A549 (cell line): ENCODE measurements around the gene TBC1D19. TPM values are rescaled to one million over a fixed set of nuclear protein-coding genes. Genes with fewer than 3 reads are reported as not detected.

Source experiments
- ATAC-seq, 2 experiments: fragments of 200-7000 bp in 1 of 2; fragments of >200 bp in 1 of 2; cut with Nextera tagmentation in 1 of 2; cut with Tn5 transposase in 1 of 2; 3 replicates each; pipeline versions ENCODE4 v1.8.0 to v1.9.1; 2018 to 2020; ENCODE audit warnings: mild to moderate bottlenecking in 1 of 2, moderate library complexity in 1 of 2
- CTCF ChIA-PET: fragments of 300-600 bp; sonication (Branson Sonifier 250); formaldehyde crosslinking; extraction: SDS; loops from one replicate; lab custom pipeline; 2021; ENCODE audit warnings: antibody characterized with exemption, inconsistent platforms; lab: Yijun Ruan, JAX
- POLR2A ChIA-PET: fragments of 350-600 bp; formaldehyde crosslinking; extraction: SDS; loops from one replicate; lab custom pipeline; 2021; ENCODE audit warnings: antibody characterized with exemption, inconsistent platforms; lab: Yijun Ruan, JAX
- DNase-seq, 2 experiments: peaks; one replicate each; pipeline versions ENCODE4 v3.0.0 to v3.0.0-alpha.2; 2011 to 2016; ENCODE audit warnings: low read depth in 1 of 2, low spot score in 1 of 2
- FAIRE-seq: peaks from 2 replicates; lab custom pipeline; 2011; peaks lifted over from hg19 to GRCh38; lab: Jason Lieb, UNC
- H3K27ac ChIP-seq, 2 experiments: fragments of >200 bp; sonication (Bioruptor Twin); formaldehyde crosslinking; 3 replicates each; pipeline ENCODE4 v1.5.1; 2016 to 2017
- H3K4me1 ChIP-seq: fragments of >200 bp; sonication (Bioruptor Twin); formaldehyde crosslinking; 3 replicates; pipeline ENCODE4 v1.6.1; 2016
- H3K4me2 ChIP-seq: fragments of >200 bp; sonication (Bioruptor Twin); formaldehyde crosslinking; 3 replicates; pipeline ENCODE4 v1.6.1; 2016
- H3K4me3 ChIP-seq: fragments of >200 bp; sonication (Bioruptor Twin); formaldehyde crosslinking; 3 replicates; pipeline ENCODE4 v1.5.1; 2016
- H3K9me3 ChIP-seq: fragments of >200 bp; sonication (Bioruptor Twin); formaldehyde crosslinking; 3 replicates; pipeline ENCODE4 v1.6.1; 2016
- BCL3 ChIP-seq: fragments of >200 bp; sonication (Bioruptor Twin); formaldehyde crosslinking; IDR thresholded peaks from 3 replicates; pipeline ENCODE4 v1.6.1; 2016
- CBX8 ChIP-seq: fragments of 200-600 bp; sonication (generic); IDR thresholded peaks from 2 replicates; pipeline ENCODE4 v1.6.1; 2016
- EP300 ChIP-seq, 2 experiments: fragments of >200 bp; sonication (Bioruptor Twin); formaldehyde crosslinking; IDR thresholded peaks; 2 replicates in 1 of 2; 3 replicates in 1 of 2; pipeline ENCODE4 v1.6.1; 2016 to 2017
- FOXS1 ChIP-seq: fragments of 250-450 bp; sonication (Bioruptor Pico); IDR thresholded peaks from 2 replicates; pipeline ENCODE4 v1.5.0; 2020; ENCODE audit warnings: mild to moderate bottlenecking, moderate library complexity
- GATA3 ChIP-seq: IDR thresholded peaks from 2 replicates; pipeline ENCODE4 v1.6.1; 2012; ENCODE audit warnings: borderline replicate concordance
- HDAC2 ChIP-seq: fragments of 200-600 bp; sonication (generic); IDR thresholded peaks from 2 replicates; pipeline ENCODE4 v1.6.1; 2016
- HEYL ChIP-seq: fragments of 250-450 bp; sonication (Bioruptor Pico); IDR thresholded peaks from 2 replicates; pipeline ENCODE4 v1.8.0; 2021; ENCODE audit warnings: mild to moderate bottlenecking, moderate library complexity
- HMGXB4 ChIP-seq: fragments of 250-450 bp; sonication (Bioruptor Pico); IDR thresholded peaks from 2 replicates; pipeline ENCODE4 v1.5.0; 2021; ENCODE audit warnings: mild to moderate bottlenecking, moderate library complexity, borderline replicate concordance
- JUNB ChIP-seq: fragments of >200 bp; sonication (Bioruptor Twin); formaldehyde crosslinking; IDR thresholded peaks from 2 replicates; pipeline ENCODE4 v1.6.1; 2016
- KDM1A ChIP-seq: fragments of 200-600 bp; sonication (generic); IDR thresholded peaks from 2 replicates; pipeline ENCODE4 v1.6.1; 2016; ENCODE audit warnings: low read depth, mild to moderate bottlenecking
- MAFK ChIP-seq: fragments of 450-650 bp; IDR thresholded peaks from 2 replicates; pipeline ENCODE4 v1.6.1; 2014; ENCODE audit not compliant: partially characterized antibody
- MAX ChIP-seq: IDR thresholded peaks from 2 replicates; pipeline ENCODE4 v1.6.1; 2012
- MYC ChIP-seq: IDR thresholded peaks from 2 replicates; pipeline ENCODE4 v1.6.1; 2012; ENCODE audit warnings: mild to moderate bottlenecking, inconsistent platforms, low read length, improper control_type of control experiment, borderline replicate concordance
- NFE2L2 ChIP-seq: fragments of 150-350 bp; conservative IDR thresholded peaks from 2 replicates; pipeline ENCODE4 v1.6.1; 2014; ENCODE audit warnings: low read length
- NPAS2 ChIP-seq: fragments of 250-450 bp; sonication (Bioruptor Pico); IDR thresholded peaks from 2 replicates; pipeline ENCODE4 v1.8.0; 2022; ENCODE audit warnings: mild to moderate bottlenecking, moderate library complexity, borderline replicate concordance
- NR3C1 ChIP-seq: fragments of >200 bp; sonication (Bioruptor Twin); formaldehyde crosslinking; IDR thresholded peaks from 3 replicates; pipeline ENCODE4 v1.6.1; 2017
- PHF8 ChIP-seq: fragments of 200-600 bp; sonication (generic); IDR thresholded peaks from 2 replicates; pipeline ENCODE4 v1.6.1; 2016; ENCODE audit warnings: low read depth, mild to moderate bottlenecking, antibody characterized with exemption, moderate library complexity, borderline replicate concordance
- POLR2A ChIP-seq: IDR thresholded peaks from 2 replicates; pipeline ENCODE4 v1.6.1; 2012; ENCODE audit warnings: mild to moderate bottlenecking, low read length
- POLR2AphosphoS2 ChIP-seq: conservative IDR thresholded peaks from 2 replicates; pipeline ENCODE4 v1.6.1; 2012; ENCODE audit warnings: low read length, improper control_type of control experiment, inconsistent platforms
- RARB ChIP-seq: fragments of 250-450 bp; sonication (Bioruptor Pico); IDR thresholded peaks from 2 replicates; pipeline ENCODE4 v1.8.0; 2021; ENCODE audit warnings: mild to moderate bottlenecking, moderate library complexity
- RFX5 ChIP-seq: fragments of 450-650 bp; IDR thresholded peaks from 2 replicates; pipeline ENCODE4 v1.7.1; 2014; ENCODE audit warnings: antibody characterized with exemption, mild to moderate bottlenecking, moderate library complexity
- RNF2 ChIP-seq: fragments of 200-600 bp; sonication (generic); IDR thresholded peaks from 2 replicates; pipeline ENCODE4 v1.6.1; 2016; ENCODE audit warnings: low read depth, mild to moderate bottlenecking, antibody characterized with exemption, moderate library complexity, borderline replicate concordance
- SMC3 ChIP-seq: fragments of >200 bp; sonication (Bioruptor Twin); formaldehyde crosslinking; IDR thresholded peaks from 3 replicates; pipeline ENCODE4 v1.6.1; 2018; ENCODE audit warnings: inconsistent platforms
- SREBF2 ChIP-seq: fragments of 450-650 bp; IDR thresholded peaks from 2 replicates; pipeline ENCODE4 v1.6.1; 2014; ENCODE audit warnings: mild to moderate bottlenecking, moderate library complexity
- TFCP2L1 ChIP-seq: fragments of 250-450 bp; sonication (Bioruptor Pico); IDR thresholded peaks from 2 replicates; pipeline ENCODE4 v1.5.0; 2021; ENCODE audit warnings: mild to moderate bottlenecking
- ZC3H11A ChIP-seq: fragments of 450-650 bp; IDR thresholded peaks from 2 replicates; pipeline ENCODE4 v1.6.1; 2014; ENCODE audit warnings: antibody characterized with exemption, mild to moderate bottlenecking
- ZFP36 ChIP-seq: fragments of 450-650 bp; IDR thresholded peaks from 2 replicates; pipeline ENCODE4 v1.6.1; 2014; ENCODE audit warnings: borderline replicate concordance; ENCODE audit not compliant: partially characterized antibody
- ZNF302 ChIP-seq: fragments of 250-450 bp; sonication (Bioruptor Pico); IDR thresholded peaks from 2 replicates; pipeline ENCODE4 v1.9.0; 2021; ENCODE audit warnings: inconsistent platforms, mild to moderate bottlenecking, moderate library complexity
- ZSCAN20 ChIP-seq: fragments of 250-450 bp; sonication (Bioruptor Pico); IDR thresholded peaks from 2 replicates; pipeline ENCODE4 v1.8.0; 2022; ENCODE audit warnings: mild to moderate bottlenecking, moderate library complexity
- WGBS: methylation state at CpG from one replicate; pipeline ENCODE4 v1.1.6; 2017; ENCODE audit errors: missing lambda C conversion rate; 5-methylcytosine and 5-hydroxymethylcytosine counted together
- polyA plus RNA-seq, 4 experiments: library from polyadenylated mRNA; depleted of rRNA in 3 of 4; stranded (reverse); fragments of >200 nt; fragmentation: RNase III in 1 of 4; extraction: RNeasy Plus Mini Kit Qiagen cat#74134 plus additional on column Dnase treatment in 1 of 4; gene quantifications; 2 replicates in 3 of 4; 3 replicates in 1 of 4; pipeline ENCODE4 v1.2.3, GENCODE V29; 2011 to 2017

Gene TBC1D19
- polyA plus RNA-seq, 2 of the 4 experiments (the other 2 are of a cell fraction), result 4.1 to 11.7 TPM

GRCh38 chr4:26613237-26613636 lies 29.4 kb downstream of the TBC1D19 start:
- TF ChIP-seq TFCP2L1 (CRISPR knock-in tag), result no peak
- TF ChIP-seq NR3C1, result no peak
- no peak overlapping the region for H3K4me3 ChIP-seq
- DNase-seq, result no peak
- FAIRE-seq, result no peak
- no peak for ATAC-seq
- 84% methylated on average over 1 of the region's 1 CpG for WGBS
- H3K9me3 ChIP-seq, result no peaks in the 10 kb centered on the region
- POLR2A ChIA-PET, result no interaction called here
- no peak overlapping the region for H3K4me2 ChIP-seq
- H3K27ac ChIP-seq, result no peak overlapping the region
- H3K4me1 ChIP-seq, result no peaks in the 10 kb centered on the region
- CTCF ChIA-PET, result no interaction called here

GRCh38 chr4:26613735-26614134 lies 29.9 kb downstream of the TBC1D19 start:
- no peaks in the 10 kb centered on the region for H3K9me3 ChIP-seq
- POLR2A ChIA-PET, result no interaction called here
- H3K4me1 ChIP-seq, result no peaks in the 10 kb centered on the region
- H3K4me3 ChIP-seq, result no peak overlapping the region
- ATAC-seq (no peak), FAIRE-seq (no peak), DNase-seq (no peak)
- no peak overlapping the region for H3K4me2 ChIP-seq
- 87% methylated on average over 3 of the region's 3 CpGs for WGBS
- CTCF ChIA-PET, result no interaction called here
- H3K27ac ChIP-seq, result no peak overlapping the region
- TF ChIP-seq KDM1A, result no peak
- no peak for TF ChIP-seq JUNB
- TF ChIP-seq FOXS1 (CRISPR knock-in tag), result no peak
- TF ChIP-seq POLR2A, result no peak
- TF ChIP-seq RARB (CRISPR knock-in tag), result no peak
- no peak for TF ChIP-seq ZSCAN20 (CRISPR knock-in tag)
- no peak for TF ChIP-seq ZC3H11A
- TF ChIP-seq NPAS2, result no peak
- no peak for TF ChIP-seq EP300 (IDR thresholded peaks at IDR 0.05)
- TF ChIP-seq MAFK, result no peak
- TF ChIP-seq HEYL (CRISPR knock-in tag), result no peak
- TF ChIP-seq PHF8, result no peak

- TF ChIP-seq HDAC2 (no peak), POLR2AphosphoS2 (no peak), SREBF2 (no peak), BCL3 (no peak), EP300 (IDR thresholded peaks at IDR 0.05) (no peak), ZSCAN20 (CRISPR knock-in tag) (no peak), TFCP2L1 (CRISPR knock-in tag) (no peak), RFX5 (no peak), PHF8 (no peak), ZC3H11A (no peak), ZFP36 (no peak), SMC3 (no peak), NFE2L2 (no peak), RNF2 (no peak), HMGXB4 (no peak), MYC (no peak), CBX8 (no peak), MAX (no peak), GATA3 (no peak), ZNF302 (CRISPR knock-in tag) (no peak)
- Histone ChIP-seq H3K4me2 (no peak overlapping the region), H3K4me1 (no peaks in the 10 kb centered on the region), H3K27ac (no peak overlapping the region), H3K9me3 (no peaks in the 10 kb centered on the region), H3K4me3 (no peak overlapping the region)
- POLR2A ChIA-PET, result interaction anchor here (0.7 kb wide), 1 partner anchor 236 kb away, joined by 3 read pairs; no protein-coding TSS in a partner anchor
- ATAC-seq (no peak), FAIRE-seq (no peak), DNase-seq (no peak)
- CTCF ChIA-PET, result no interaction called here
These were observed 35.9 kb downstream of the TBC1D19 start for GRCh38 chr4:26619784-26620183.
